Lower lobe of right lung (tissue), 2 donors: Measurements from ENCODE around the gene KCNK17. TPM values are rescaled to one million over a fixed set of nuclear protein-coding genes. Genes with fewer than 3 reads are reported as not detected.

Experiments
- ATAC-seq, 2 donors: fragments of 200-7000 bp; cut with Tn5 transposase; one replicate each; pipeline ENCODE4 v1.9.1; 2020 to 2022; ENCODE audit warnings: mild to moderate bottlenecking in 2 of 2, moderate library complexity in 2 of 2
- DNase-seq: peaks from one replicate; pipeline ENCODE4 v3.0.0-alpha.2; 2020
- H3K27ac ChIP-seq: fragments of 200-600 bp; one replicate; pipeline ENCODE4 v1.8.0; 2022
- H3K27me3 ChIP-seq: fragments of 200-600 bp; one replicate; pipeline ENCODE4 v1.8.0; 2022; ENCODE audit warnings: low read depth
- H3K36me3 ChIP-seq: fragments of 200-600 bp; one replicate; pipeline ENCODE4 v1.8.0; 2022; ENCODE audit warnings: mild to moderate bottlenecking
- H3K4me1 ChIP-seq: fragments of 200-600 bp; one replicate; pipeline ENCODE4 v1.8.0; 2022
- H3K4me3 ChIP-seq: fragments of 200-600 bp; one replicate; pipeline ENCODE4 v1.8.0; 2022; ENCODE audit warnings: mild to moderate bottlenecking
- H3K9me3 ChIP-seq: fragments of 200-600 bp; one replicate; pipeline ENCODE4 v1.8.0; 2022
- intact Hi-C: fragments of 100-400 bp; cut with DNase I; formaldehyde crosslinking; loops from one replicate; pipeline ENCODE4 v1.11.0; 2022
- total RNA-seq: library from RNA; stranded (reverse); fragmentation: NEBNext Ultra II Directional; extraction: Animal tissue kit (Norgen Biotek cat#: 25700); gene quantifications from one replicate; pipeline ENCODE4 v1.2.1, GENCODE V29; 2021
- TF ChIP-seq, protein P1 (sequence below): fragments of 200-600 bp; IDR thresholded peaks from one replicate; pipeline ENCODE4 v1.8.0; 2022; ENCODE audit warnings: antibody characterized with exemption, mild to moderate bottlenecking
- donor health status: DM: no; HTN: yes; CAD: no; lungs with severe emphysema.

KCNK17 gene
- total RNA-seq, 1 donor from 2014 or later = 5.5 TPM

DNA sequence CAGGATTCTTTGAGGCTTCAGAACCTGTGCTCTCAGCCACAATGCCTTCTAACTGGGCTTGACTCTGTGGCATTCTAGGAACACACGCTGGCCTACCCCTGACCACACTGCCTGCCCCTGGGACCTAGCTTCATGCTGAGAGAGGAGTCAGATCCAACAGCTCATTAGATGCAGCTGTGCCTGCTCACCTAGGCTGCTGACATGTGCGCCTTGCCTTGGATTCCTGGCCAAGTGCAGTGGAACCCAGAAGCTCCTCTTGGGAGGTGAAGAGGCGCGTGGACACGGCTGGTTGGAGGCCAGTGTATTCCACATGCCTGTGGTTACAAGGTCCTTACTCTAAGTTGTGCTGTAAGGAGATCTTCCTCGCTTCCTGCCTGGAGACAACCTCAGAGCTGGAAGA lies 33.0 kb upstream of the KCNK17 start:
- TF ChIP-seq, protein P1, sequence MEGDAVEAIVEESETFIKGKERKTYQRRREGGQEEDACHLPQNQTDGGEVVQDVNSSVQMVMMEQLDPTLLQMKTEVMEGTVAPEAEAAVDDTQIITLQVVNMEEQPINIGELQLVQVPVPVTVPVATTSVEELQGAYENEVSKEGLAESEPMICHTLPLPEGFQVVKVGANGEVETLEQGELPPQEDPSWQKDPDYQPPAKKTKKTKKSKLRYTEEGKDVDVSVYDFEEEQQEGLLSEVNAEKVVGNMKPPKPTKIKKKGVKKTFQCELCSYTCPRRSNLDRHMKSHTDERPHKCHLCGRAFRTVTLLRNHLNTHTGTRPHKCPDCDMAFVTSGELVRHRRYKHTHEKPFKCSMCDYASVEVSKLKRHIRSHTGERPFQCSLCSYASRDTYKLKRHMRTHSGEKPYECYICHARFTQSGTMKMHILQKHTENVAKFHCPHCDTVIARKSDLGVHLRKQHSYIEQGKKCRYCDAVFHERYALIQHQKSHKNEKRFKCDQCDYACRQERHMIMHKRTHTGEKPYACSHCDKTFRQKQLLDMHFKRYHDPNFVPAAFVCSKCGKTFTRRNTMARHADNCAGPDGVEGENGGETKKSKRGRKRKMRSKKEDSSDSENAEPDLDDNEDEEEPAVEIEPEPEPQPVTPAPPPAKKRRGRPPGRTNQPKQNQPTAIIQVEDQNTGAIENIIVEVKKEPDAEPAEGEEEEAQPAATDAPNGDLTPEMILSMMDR = no peak
- ATAC-seq = no peak
- Histone ChIP-seq H3K27me3 (no peaks in the 10 kb centered on the region), H3K36me3 (no peaks in the 10 kb centered on the region), H3K4me3 (no peak overlapping the region), H3K4me1 (peaks cover 13% of the 10 kb centered on the region), H3K27ac (no peak overlapping the region), H3K9me3 (no peaks in the 10 kb centered on the region)
- intact Hi-C loops = no loop called here
- no peak for DNase-seq

DNA sequence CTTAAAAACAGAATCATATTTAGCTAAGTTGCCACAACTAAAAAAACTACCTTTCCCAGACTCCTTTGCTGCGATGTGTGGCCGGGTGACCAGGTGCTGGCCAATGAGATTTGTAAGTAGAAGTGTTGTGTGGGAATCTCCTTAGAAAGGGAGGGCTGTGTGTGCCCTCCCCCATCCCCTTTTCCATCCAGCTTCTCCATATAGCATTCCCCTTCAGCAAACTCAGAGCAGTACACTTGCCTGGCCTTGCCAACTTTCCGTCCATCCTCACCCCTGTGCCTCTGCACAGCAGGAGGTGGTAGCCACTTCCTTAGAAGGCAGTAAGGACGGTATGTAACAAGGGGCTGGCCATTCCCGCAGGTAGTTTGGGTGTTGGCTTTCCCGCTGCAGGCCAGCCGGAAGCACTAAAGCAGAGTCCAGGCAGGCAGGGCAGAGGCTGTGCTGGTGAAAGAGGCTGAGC lies 30.6 kb upstream of the KCNK17 start:
- Histone ChIP-seq H3K27ac (peak overlapping the region; percentile 71), H3K36me3 (no peaks in the 10 kb centered on the region), H3K27me3 (no peaks in the 10 kb centered on the region), H3K4me3 (no peak overlapping the region), H3K4me1 (peaks cover 29% of the 10 kb centered on the region), H3K9me3 (no peaks in the 10 kb centered on the region)
- intact Hi-C loops = no loop called here
- DNase-seq (no peak), ATAC-seq (peak; percentile 41 to 67)
- TF ChIP-seq, protein P1 = no peak

DNA sequence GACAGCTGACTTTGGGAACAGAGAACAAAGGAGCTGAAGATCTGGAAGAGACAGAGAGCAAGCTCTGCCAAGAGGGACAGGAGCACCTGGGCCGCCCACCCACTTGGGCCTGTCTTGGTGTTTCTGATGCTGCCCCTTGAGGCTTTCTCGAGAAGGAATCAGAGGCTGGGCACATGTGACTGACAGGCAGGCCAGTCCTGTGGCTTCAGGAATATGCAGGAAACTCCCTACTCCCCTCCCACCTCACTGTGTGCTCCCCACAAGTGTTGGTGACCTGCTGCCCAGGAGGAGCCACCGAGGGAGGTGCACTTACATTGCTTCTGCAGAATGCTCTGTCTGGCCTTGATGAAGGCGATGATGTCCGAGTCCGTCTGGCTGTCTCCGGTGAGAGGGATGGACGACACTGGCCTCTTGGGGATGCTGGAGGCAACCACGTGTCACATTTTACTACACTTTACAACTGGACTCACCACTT lies 29.2 kb upstream of the KCNK17 start:
- no peak for ATAC-seq
- Histone ChIP-seq H3K36me3 (no peaks in the 10 kb centered on the region), H3K4me3 (no peak overlapping the region), H3K9me3 (no peaks in the 10 kb centered on the region), H3K27ac (no peak overlapping the region), H3K27me3 (no peaks in the 10 kb centered on the region), H3K4me1 (peaks cover 42% of the 10 kb centered on the region)
- intact Hi-C loops = no loop called here
- TF ChIP-seq, protein P1 = no peak
- DNase-seq = no peak

DNA sequence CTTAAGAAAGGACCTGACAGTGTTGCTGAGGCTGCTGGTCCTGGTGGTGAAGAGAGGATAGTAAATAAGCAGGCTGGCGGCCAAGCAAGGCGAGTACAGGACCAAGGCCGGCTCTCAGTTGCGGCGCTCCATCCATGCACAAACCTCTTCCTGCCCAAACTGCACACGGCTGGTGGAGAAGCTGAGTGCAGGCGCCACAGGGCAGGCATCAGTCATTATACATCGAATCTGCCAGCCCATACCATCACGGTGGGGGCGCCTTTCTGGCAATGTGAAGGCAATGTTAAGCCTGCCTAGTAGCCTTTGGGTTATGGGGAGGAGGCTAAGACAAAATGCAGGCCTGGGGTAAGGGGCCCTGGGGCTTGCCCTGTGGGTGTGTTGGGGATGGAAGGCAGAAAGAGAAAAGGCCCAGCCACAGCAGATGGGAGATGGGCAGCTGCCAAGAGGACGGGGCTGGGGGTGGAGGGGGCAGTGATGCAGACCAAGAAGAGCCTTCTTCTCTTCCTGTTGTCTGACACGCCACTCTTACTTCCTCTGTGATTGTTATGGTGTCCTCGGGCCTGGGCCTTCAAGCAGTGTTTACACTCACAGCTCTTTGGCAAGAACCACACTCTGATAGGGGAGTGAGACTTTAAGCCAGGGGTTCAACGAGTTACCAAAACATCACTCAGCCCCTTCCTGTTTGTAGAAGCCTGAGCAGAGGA lies 28.6 kb upstream of the KCNK17 start:
- ATAC-seq (no peak), DNase-seq (no peak)
- TF ChIP-seq, protein P1 = no peak
- no peak overlapping the region for H3K4me3 ChIP-seq
- no peaks in the 10 kb centered on the region for H3K9me3 ChIP-seq
- intact Hi-C loops = no loop called here
- no peak overlapping the region for H3K27ac ChIP-seq
- no peaks in the 10 kb centered on the region for H3K36me3 ChIP-seq
- peaks cover 42% of the 10 kb centered on the region for H3K4me1 ChIP-seq
- H3K27me3 ChIP-seq = no peaks in the 10 kb centered on the region

DNA sequence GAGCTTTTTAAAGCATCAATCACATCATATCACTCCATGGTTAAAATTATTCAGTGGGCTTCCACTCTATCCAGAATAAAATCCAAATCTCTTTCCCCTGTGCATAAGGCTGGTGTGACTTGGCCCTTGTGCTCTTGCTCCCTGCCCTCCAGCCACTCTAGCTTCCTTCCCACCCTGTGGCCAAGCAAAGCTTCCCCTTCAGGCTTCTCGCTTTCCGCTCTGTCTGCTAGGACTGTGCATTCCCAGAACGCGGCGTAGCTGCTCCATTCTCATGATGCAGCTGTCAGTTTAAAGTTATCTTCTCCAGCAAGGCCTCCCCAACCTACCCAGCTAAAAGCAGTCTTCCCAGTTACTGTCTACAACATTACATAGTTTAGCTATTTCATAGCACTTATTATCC lies 27.7 kb upstream of the KCNK17 start:
- Histone ChIP-seq H3K27ac (no peak overlapping the region), H3K27me3 (no peaks in the 10 kb centered on the region), H3K4me3 (no peak overlapping the region), H3K4me1 (peaks cover 42% of the 10 kb centered on the region), H3K9me3 (no peaks in the 10 kb centered on the region), H3K36me3 (no peaks in the 10 kb centered on the region)
- TF ChIP-seq, protein P1 = no peak
- no peak for ATAC-seq
- intact Hi-C loops = no loop called here
- no peak for DNase-seq
